Measurements from ENCODE around the gene WRAP53. TPM values are rescaled to one million over a fixed set of nuclear protein-coding genes. Genes with fewer than 3 reads are reported as not detected.

Gene WRAP53
- 48.2 TPM for polyA plus RNA-seq (2012; ENCODE audit: insufficient read length, low read depth)

GRCh38 chr17:7687908-7688807, at the start of gene WRAP53:
WRAP53 (plus strand) TSS chr17:7688477; CDS start chr17:7688649, 172 bp downstream.
- TF ChIP-seq FOXP2 (optimal IDR thresholded peaks at IDR 0.05; ENCODE audit: borderline replicate concordance, extremely low read depth, extremely low read length, insufficient read depth) (peak; percentile 31), REST (IDR thresholded peaks at IDR 0.05; ENCODE audit: insufficient read depth in 1 of 2, low read depth in 2 of 2, low read length in 2 of 2) (no peak), TAF1 (IDR thresholded peaks at IDR 0.05; ENCODE audit: borderline replicate concordance, insufficient read depth, low read length) (peak; percentile 87), POLR2AphosphoS5 (IDR thresholded peaks at IDR 0.05; ENCODE audit: low read depth, low read length) (peak; percentile 71; the same call in 1 of the 2 replicates), SIN3A (IDR thresholded peaks at IDR 0.05; ENCODE audit: borderline replicate concordance, insufficient read depth, low read length) (peak; percentile 61; the same call in 1 of the 2 replicates)

GRCh38 chr17:7640783-7641182, 47.5 kb upstream of the WRAP53 start:
- no peak for TF ChIP-seq TAF1 (IDR thresholded peaks at IDR 0.05; ENCODE audit: borderline replicate concordance, insufficient read depth, low read length)
- TF ChIP-seq POLR2AphosphoS5 (IDR thresholded peaks at IDR 0.05; ENCODE audit: low read depth, low read length) = no peak
- TF ChIP-seq SIN3A (IDR thresholded peaks at IDR 0.05; ENCODE audit: borderline replicate concordance, insufficient read depth, low read length) = no peak
- no peak for TF ChIP-seq FOXP2 (optimal IDR thresholded peaks at IDR 0.05; ENCODE audit: borderline replicate concordance, extremely low read depth, extremely low read length, insufficient read depth)
- no peak for TF ChIP-seq REST (IDR thresholded peaks at IDR 0.05; ENCODE audit: insufficient read depth in 1 of 2, low read depth in 2 of 2, low read length in 2 of 2)

- TF ChIP-seq SIN3A (IDR thresholded peaks at IDR 0.05; ENCODE audit: borderline replicate concordance, insufficient read depth, low read length) (no peak), FOXP2 (optimal IDR thresholded peaks at IDR 0.05; ENCODE audit: borderline replicate concordance, extremely low read depth, extremely low read length, insufficient read depth) (no peak)
These were observed 43.5 kb upstream of the WRAP53 start for GRCh38 chr17:7644775-7645174.

- TF ChIP-seq REST (IDR thresholded peaks at IDR 0.05; ENCODE audit: insufficient read depth in 1 of 2, low read depth in 2 of 2, low read length in 2 of 2) (no peak), POLR2AphosphoS5 (IDR thresholded peaks at IDR 0.05; ENCODE audit: low read depth, low read length) (no peak), FOXP2 (optimal IDR thresholded peaks at IDR 0.05; ENCODE audit: borderline replicate concordance, extremely low read depth, extremely low read length, insufficient read depth) (no peak), SIN3A (IDR thresholded peaks at IDR 0.05; ENCODE audit: borderline replicate concordance, insufficient read depth, low read length) (no peak), TAF1 (IDR thresholded peaks at IDR 0.05; ENCODE audit: borderline replicate concordance, insufficient read depth, low read length) (no peak)
These were observed 41.8 kb upstream of the WRAP53 start for GRCh38 chr17:7646457-7646856.

GRCh38 chr17:7647018-7647417, 41.3 kb upstream of the WRAP53 start:
- TF ChIP-seq REST (IDR thresholded peaks at IDR 0.05; ENCODE audit: insufficient read depth in 1 of 2, low read depth in 2 of 2, low read length in 2 of 2) (no peak), SIN3A (IDR thresholded peaks at IDR 0.05; ENCODE audit: borderline replicate concordance, insufficient read depth, low read length) (no peak), POLR2AphosphoS5 (IDR thresholded peaks at IDR 0.05; ENCODE audit: low read depth, low read length) (no peak), TAF1 (IDR thresholded peaks at IDR 0.05; ENCODE audit: borderline replicate concordance, insufficient read depth, low read length) (no peak), FOXP2 (optimal IDR thresholded peaks at IDR 0.05; ENCODE audit: borderline replicate concordance, extremely low read depth, extremely low read length, insufficient read depth) (no peak)

Measured in PFSK-1 (cell line).